Right lobe of liver (tissue), 6 donors: Measurements from ENCODE around the gene MGA. TPM values are rescaled to one million over a fixed set of nuclear protein-coding genes. Genes with fewer than 3 reads are reported as not detected.

ENCODE experiments used
- ATAC-seq, 4 donors: fragments of 200-7000 bp; cut with Tn5 transposase; one replicate each; pipeline ENCODE4 v1.9.1; 2020; ENCODE audit warnings: mild to moderate bottlenecking in 4 of 4, moderate library complexity in 4 of 4
- DNase-seq, 3 donors: peaks; one replicate each; pipeline ENCODE4 v3.0.0-alpha.2; 2020
- H3K27ac ChIP-seq, 3 donors: fragments of 200-600 bp; one replicate each; pipeline ENCODE4 v1.8.0; 2022
- H3K27me3 ChIP-seq, 2 donors: fragments of 200-600 bp; one replicate each; pipeline ENCODE4 v1.8.0; 2022
- H3K36me3 ChIP-seq, 4 donors: fragments of 200-600 bp; sonication (generic) in 1 of 4; one replicate each; pipeline versions ENCODE4 v1.5.1 to v1.8.0; 2017 to 2022; ENCODE audit warnings: control low read depth in 1 of 4
- H3K4me1 ChIP-seq, 4 donors: fragments of 200-600 bp; sonication (generic) in 1 of 4; one replicate each; pipeline versions ENCODE4 v1.5.1 to v1.8.0; 2017 to 2022; ENCODE audit warnings: control low read depth in 1 of 4
- H3K4me3 ChIP-seq, 3 donors: fragments of 200-600 bp; one replicate each; pipeline ENCODE4 v1.8.0; 2022
- H3K9me3 ChIP-seq, 4 donors: fragments of 200-600 bp; sonication (generic) in 1 of 4; one replicate each; pipeline versions ENCODE4 v1.5.1 to v1.8.0; 2017 to 2022; ENCODE audit warnings: control low read depth in 1 of 4
- CTCF ChIP-seq, 4 donors: fragments of 200-600 bp in 3 of 4; fragments of 450-650 bp in 1 of 4; IDR thresholded peaks; one replicate each; pipeline versions ENCODE4 v1.5.1 to v1.8.0; 2016 to 2022; ENCODE audit warnings: antibody characterized with exemption in 4 of 4, mild to moderate bottlenecking in 2 of 4
- POLR2A ChIP-seq: fragments of 450-650 bp; IDR thresholded peaks from one replicate; pipeline ENCODE4 v1.6.1; 2017; ENCODE audit warnings: antibody characterized with exemption, mild to moderate bottlenecking
- WGBS: methylation state at CpG from one replicate; pipeline ENCODE4 v1.1.6; 2018; ENCODE audit warnings: low coverage, low lambda C conversion rate; ENCODE audit not compliant: insufficient coverage; ENCODE audit errors: missing lambda C conversion rate; 5-methylcytosine and 5-hydroxymethylcytosine counted together
- intact Hi-C, 2 donors: fragments of 100-400 bp; cut with DNase I; formaldehyde crosslinking; loops; one replicate each; pipeline versions ENCODE4 v1.11.2 to v1.14.1; 2022
- total RNA-seq, 6 experiments: library from RNA; depleted of rRNA in 2 of 6; stranded (reverse); fragments of >200 nt in 2 of 6; fragmentation: NEBNext Ultra II Directional in 3 of 6; extraction: Animal tissue kit (Norgen Biotek cat#: 25700) in 3 of 6; gene quantifications; one replicate each; pipeline versions ENCODE4 v1.1.0 to v1.2.4, GENCODE V29; 2016 to 2023
- donor health status: DM: no; HTN: yes; CAD: no.
- donor health status: DM: no; HTN: no; CAD: no.
- donor health status: DM: no; HTN: no; CAD: no.
- donor health status: DM: no; HTN: yes; CAD: no.
- donor health status: DM: no; HTN: yes; CAD: no.

MGA gene
- total RNA-seq, 6 experiments from 2014 or later, result 10.9 to 17.2 (median 12.1) TPM

DNA sequence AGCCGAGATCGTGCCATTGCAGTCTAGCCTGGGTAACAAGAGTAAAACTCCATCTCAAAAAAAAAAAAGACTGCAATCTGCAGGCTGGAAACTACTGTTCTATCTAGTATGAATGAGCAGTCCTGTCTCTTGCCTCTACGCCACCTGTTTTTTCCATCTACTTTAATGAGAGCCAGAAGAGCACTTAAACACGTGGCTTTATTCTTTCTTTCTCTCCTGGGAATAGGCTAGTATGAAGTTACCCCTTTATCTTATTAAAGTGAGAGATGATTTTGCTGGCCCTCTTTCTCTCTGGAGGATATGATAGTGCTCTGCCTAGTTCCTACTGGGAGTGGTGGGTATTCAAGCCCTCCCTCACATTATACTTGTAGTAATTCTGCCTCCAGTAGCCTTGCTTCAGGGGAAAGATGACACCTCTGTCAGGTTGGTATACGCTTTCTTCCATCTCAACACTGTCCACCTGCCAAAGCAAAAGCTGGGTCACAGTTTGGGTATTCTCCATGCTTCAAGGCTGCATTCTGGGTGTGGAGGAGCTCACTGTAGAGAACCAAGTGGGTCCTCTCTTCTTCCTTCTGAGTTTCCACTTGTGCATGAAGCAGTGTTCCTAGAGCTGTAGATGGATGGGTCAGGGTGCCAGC is 131.9 kb downstream of the MGA start:
- 90% methylated on average over 3 of the region's 5 CpGs for WGBS
- H3K36me3 ChIP-seq, result no peaks in the 10 kb centered on the region

GRCh38 chr15:41794081-41794480 is 133.9 kb downstream of the MGA start:
- 87% methylated on average over 2 of the region's 4 CpGs for WGBS
- Histone ChIP-seq H3K4me1 (peaks cover 0 to 19% (median 5%) of the 10 kb centered on the region in 4 donors), H3K36me3 (no peaks in the 10 kb centered on the region), H3K27me3 (no peaks in the 10 kb centered on the region), H3K9me3 (no peaks in the 10 kb centered on the region), H3K4me3 (no peak overlapping the region), H3K27ac (no peak overlapping the region)
- ATAC-seq (no peak), DNase-seq (no peak)
- no peak for TF ChIP-seq POLR2A
- TF ChIP-seq CTCF (IDR thresholded peaks at IDR 0.05), result no peak
- intact Hi-C loops, result no loop called here

More for the DNA sequence above, 131.9 kb downstream of the MGA start:
- intact Hi-C loops, result no loop called here
- TF ChIP-seq POLR2A (no peak), CTCF (IDR thresholded peaks at IDR 0.05) (no peak)
- DNase-seq (no peak), ATAC-seq (no peak)
- H3K27ac ChIP-seq, result no peak overlapping the region
- H3K4me1 ChIP-seq, result peaks cover 0 to 19% (median 5%) of the 10 kb centered on the region in 4 donors
- H3K9me3 ChIP-seq, result no peaks in the 10 kb centered on the region
- no peaks in the 10 kb centered on the region for H3K27me3 ChIP-seq
- no peak overlapping the region for H3K4me3 ChIP-seq

DNA sequence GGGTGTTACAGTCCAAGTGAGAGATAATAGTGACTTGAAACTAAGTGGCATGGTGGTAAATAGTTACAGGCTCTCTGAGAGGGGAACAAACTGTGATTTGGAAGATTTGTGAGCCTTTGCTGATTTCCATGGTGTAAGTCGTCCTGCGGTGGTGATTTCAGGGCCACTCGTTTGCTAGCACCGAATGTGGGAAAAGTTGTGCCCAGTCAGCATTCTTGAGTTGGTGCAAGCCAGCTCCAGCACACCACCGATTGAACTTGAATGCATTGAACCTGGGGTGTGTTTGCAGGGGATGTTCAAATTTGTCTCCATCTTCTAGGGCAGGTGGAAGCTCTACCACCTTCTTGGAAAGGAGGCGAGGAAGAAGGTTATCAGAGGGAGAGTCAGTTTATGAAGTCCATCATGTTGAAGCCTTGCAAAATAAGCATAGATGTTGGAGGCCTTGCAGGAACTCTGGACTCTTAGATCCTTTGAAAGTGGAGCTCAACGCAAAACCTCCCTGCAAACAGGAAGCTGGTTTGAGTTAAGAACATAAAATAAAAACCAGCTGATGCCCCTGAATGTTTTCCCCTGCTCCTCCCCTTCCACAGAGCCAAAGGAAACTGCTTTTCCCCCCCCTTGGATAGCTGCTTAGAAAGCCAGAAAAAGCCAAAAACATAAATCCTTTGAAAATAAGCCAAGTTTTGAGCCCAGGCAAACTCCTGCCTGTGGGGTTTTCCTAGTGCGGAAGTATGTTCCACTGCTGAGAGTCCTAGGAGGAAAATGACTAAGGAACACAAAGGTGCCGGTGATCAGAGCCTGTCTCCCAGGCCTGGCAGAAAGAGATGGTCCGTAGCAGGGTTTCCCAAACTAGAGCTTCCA is 136.0 kb downstream of the MGA start:
- H3K9me3 ChIP-seq, result no peaks in the 10 kb centered on the region
- ATAC-seq (peak; percentile 16 to 52 (median 32)), DNase-seq (no peak)
- no peaks in the 10 kb centered on the region for H3K36me3 ChIP-seq
- H3K27ac ChIP-seq, result no peak overlapping the region
- intact Hi-C loops, result no loop called here
- 48% methylated on average over 5 of the region's 10 CpGs for WGBS
- no peak for TF ChIP-seq POLR2A
- no peak for TF ChIP-seq CTCF (IDR thresholded peaks at IDR 0.05)
- H3K27me3 ChIP-seq, result no peaks in the 10 kb centered on the region
- H3K4me1 ChIP-seq, result peaks cover 0 to 12% (median 0%) of the 10 kb centered on the region in 4 donors
- H3K4me3 ChIP-seq, result no peak overlapping the region

DNA sequence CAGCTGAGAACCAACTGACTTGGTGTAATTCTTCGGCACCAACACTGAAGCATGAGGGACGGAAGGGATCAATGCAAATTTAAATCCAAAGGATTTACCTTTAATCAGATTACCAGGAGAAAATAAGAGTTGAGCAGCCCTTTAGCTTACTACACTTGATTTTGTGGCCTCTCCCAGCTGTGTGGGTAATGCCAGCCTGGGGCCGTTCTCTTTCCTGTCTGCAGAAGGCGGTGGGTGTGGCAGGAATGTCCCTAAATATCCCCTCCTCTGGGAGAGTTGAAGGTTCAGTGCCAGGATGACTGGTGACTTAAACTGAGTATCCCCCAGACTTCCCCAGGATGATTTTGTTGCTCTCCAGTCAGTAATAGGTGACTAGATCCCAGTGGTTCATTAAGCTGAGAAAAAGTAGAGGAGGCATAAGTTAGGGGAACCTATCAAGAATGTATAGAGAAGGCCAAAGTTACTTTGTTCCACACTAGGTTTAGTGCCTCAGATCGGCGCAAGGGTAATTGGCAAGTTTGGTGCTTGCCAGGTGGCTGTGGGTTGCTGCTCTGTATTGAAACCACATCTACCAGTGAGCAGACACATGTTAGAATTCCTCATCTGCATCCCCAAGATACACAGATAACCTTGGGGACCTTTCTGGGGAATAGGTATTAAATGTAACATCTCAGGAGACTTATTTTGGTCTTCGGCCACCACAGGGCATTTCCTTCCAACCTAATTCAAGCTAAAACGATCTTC is 137.2 kb downstream of the MGA start:
- no peaks in the 10 kb centered on the region for H3K27me3 ChIP-seq
- intact Hi-C loops, result no loop called here
- H3K36me3 ChIP-seq, result no peaks in the 10 kb centered on the region
- no peaks in the 10 kb centered on the region for H3K9me3 ChIP-seq
- WGBS, result 85% methylated on average over 8 of the region's 8 CpGs
- ATAC-seq, result no peak
- no peak for DNase-seq
- no peak overlapping the region for H3K27ac ChIP-seq
- no peak for TF ChIP-seq POLR2A
- no peak for TF ChIP-seq CTCF (IDR thresholded peaks at IDR 0.05)
- H3K4me1 ChIP-seq, result peaks cover 0 to 10% (median 0%) of the 10 kb centered on the region in 4 donors
- no peak overlapping the region for H3K4me3 ChIP-seq
